GM12878 (cell line): ENCODE data around the gene ITGB5. TPM values are rescaled to one million over a fixed set of nuclear protein-coding genes. Genes with fewer than 3 reads are reported as not detected.

Source experiments
- ATAC-seq: fragments of 200-7000 bp; cut with Tn5 transposase; 3 replicates; pipeline ENCODE4 v1.9.1; 2020; ENCODE audit warnings: mild to moderate bottlenecking, moderate library complexity
- BruUV-seq: library from RNA; stranded (reverse); fragments of 400-500 nt; replicated peaks from 2 replicates; lab custom pipeline; 2021; lab: Mats Ljungman, UMichigan
- CTCF ChIA-PET: fragments of 300-600 bp; sonication (Branson Sonifier 250); formaldehyde crosslinking; extraction: SDS; loops from one replicate; lab custom pipeline; 2021; ENCODE audit warnings: inconsistent platforms; lab: Yijun Ruan, JAX
- POLR2A ChIA-PET: fragments of 350-600 bp; formaldehyde crosslinking; extraction: SDS; loops from one replicate; lab custom pipeline; 2021; ENCODE audit warnings: inconsistent platforms; lab: Charles Lee
- RAD21 ChIA-PET: fragments of 300-600 bp; sonication (Branson Sonifier 250); formaldehyde crosslinking; loops from one replicate; lab custom pipeline; 2023; ENCODE audit warnings: antibody characterized with exemption; ENCODE audit not compliant: unreplicated experiment; lab: Charles Lee
- SMC1A ChIA-PET: fragments of 300-600 bp; sonication (Branson Sonifier 250); formaldehyde crosslinking; loops from one replicate; lab custom pipeline; 2023; ENCODE audit not compliant: unreplicated experiment, uncharacterized antibody; lab: Charles Lee
- DNase-seq: peaks from one replicate; pipeline ENCODE4 v3.0.0-alpha.2; 2011; ENCODE audit warnings: low read depth, low spot score
- FAIRE-seq: peaks from 3 replicates; lab custom pipeline; 2011; peaks lifted over from hg19 to GRCh38; lab: Jason Lieb, UNC
- H2AFZ ChIP-seq: 2 replicates; pipeline ENCODE4 v1.6.0; 2011; ENCODE audit warnings: low read depth, low read length, control low read depth; ENCODE audit not compliant: control insufficient read depth
- H3K27ac ChIP-seq: 2 replicates; pipeline ENCODE4 v1.5.1; 2011; ENCODE audit warnings: control low read depth; ENCODE audit not compliant: control insufficient read depth, insufficient read depth
- H3K27me3 ChIP-seq, 2 experiments: replicated peaks in 1 of 2; 2 replicates each; pipeline versions ENCODE4 v1.6.0 to v1.6.1; 2011; ENCODE audit warnings: low read length in 1 of 2; ENCODE audit not compliant: control insufficient read depth in 2 of 2, insufficient read depth in 2 of 2
- H3K36me3 ChIP-seq, 2 experiments: 2 replicates each; pipeline ENCODE4 v1.5.1; 2011; ENCODE audit warnings: low read length in 1 of 2; ENCODE audit not compliant: control insufficient read depth in 2 of 2, insufficient read depth in 2 of 2
- H3K4me1 ChIP-seq: 2 replicates; pipeline ENCODE4 v1.6.1; 2011; ENCODE audit warnings: mild to moderate bottlenecking, low read length, moderate library complexity, mixed read lengths; ENCODE audit not compliant: control insufficient read depth, insufficient read depth
- H3K4me2 ChIP-seq: 2 replicates; pipeline ENCODE4 v1.6.0; 2011; ENCODE audit warnings: control low read depth; ENCODE audit not compliant: control insufficient read depth, insufficient read depth
- H3K4me3 ChIP-seq: fragments of 200-600 bp; sonication (generic); 2 replicates; pipeline ENCODE4 v1.5.1; 2016
- H3K79me2 ChIP-seq: 2 replicates; pipeline ENCODE4 v1.6.0; 2011; ENCODE audit warnings: low read length; ENCODE audit not compliant: control insufficient read depth, insufficient read depth
- H3K9ac ChIP-seq: 2 replicates; pipeline ENCODE4 v1.8.0; 2011; ENCODE audit warnings: low read length, control low read depth, mixed read lengths; ENCODE audit not compliant: control insufficient read depth, insufficient read depth
- H3K9me3 ChIP-seq: replicated peaks from 3 replicates; pipeline ENCODE4 v1.5.1; 2011; ENCODE audit warnings: mild to moderate bottlenecking, low read length; ENCODE audit not compliant: control insufficient read depth, insufficient read depth
- H4K20me1 ChIP-seq: 2 replicates; pipeline ENCODE4 v1.6.0; 2011; ENCODE audit not compliant: control insufficient read depth, insufficient read depth
- BHLHE40 ChIP-seq, 2 experiments: fragments of 450-650 bp in 1 of 2; IDR thresholded peaks; 2 replicates each; pipeline ENCODE4 v1.6.1; 2011 to 2017; ENCODE audit warnings: low read depth in 2 of 2, borderline replicate concordance in 1 of 2, improper control_type of control experiment in 1 of 2, low read length in 1 of 2, mild to moderate bottlenecking in 1 of 2
- IKZF1 ChIP-seq: fragments of 450-650 bp; conservative IDR thresholded peaks from 2 replicates; pipeline ENCODE4 v1.6.1; 2017; ENCODE audit warnings: antibody characterized with exemption, mild to moderate bottlenecking
- KAT2A ChIP-seq: conservative IDR thresholded peaks from 2 replicates; pipeline ENCODE4 v1.6.1; 2011; ENCODE audit warnings: low read depth, low read length; ENCODE audit not compliant: control insufficient read depth
- MEF2B ChIP-seq: fragments of 450-650 bp; IDR thresholded peaks from 2 replicates; pipeline ENCODE4 v1.6.1; 2018; ENCODE audit warnings: mild to moderate bottlenecking, moderate library complexity; ENCODE audit not compliant: partially characterized antibody, poor library complexity, severe bottlenecking
- RAD21 ChIP-seq: IDR thresholded peaks from 2 replicates; pipeline ENCODE4 v1.6.1; 2011; ENCODE audit warnings: mild to moderate bottlenecking, low read depth, low read length, moderate library complexity; ENCODE audit not compliant: insufficient read depth
- RAD51 ChIP-seq: fragments of 450-650 bp; IDR thresholded peaks from 2 replicates; pipeline ENCODE4 v1.6.1; 2016; ENCODE audit warnings: moderate library complexity, mild to moderate bottlenecking, inconsistent platforms
- SMC3 ChIP-seq: IDR thresholded peaks from 2 replicates; pipeline ENCODE4 v1.6.1; 2011; ENCODE audit warnings: low read length, improper control_type of control experiment, borderline replicate concordance
- SP1 ChIP-seq: IDR thresholded peaks from one replicate; pipeline ENCODE4 v1.6.1; 2011; ENCODE audit warnings: low read depth, low read length
- SUZ12 ChIP-seq: fragments of 200-600 bp; sonication (generic); IDR thresholded peaks from one replicate; pipeline ENCODE4 v1.6.1; 2018; ENCODE audit warnings: antibody characterized with exemption, mild to moderate bottlenecking; ENCODE audit not compliant: unreplicated experiment
- WGBS: methylation state at CpG from one replicate; pipeline ENCODE4 v1.1.6; 2016; ENCODE audit warnings: low lambda C conversion rate; ENCODE audit not compliant: insufficient replicate concordance, insufficient coverage; ENCODE audit errors: missing lambda C conversion rate; 5-methylcytosine and 5-hydroxymethylcytosine counted together
- in situ Hi-C: fragments of 300-500 bp; cut with MboI; formaldehyde crosslinking; loops from 9 replicates; pipeline ENCODE4 v1.14.3; 2018; ENCODE audit warnings: mixed read lengths
- intact Hi-C: fragments of 100-400 bp; cut with micrococcal nuclease; formaldehyde crosslinking; loops from one replicate; pipeline ENCODE4 v1.14.2; 2022; ENCODE audit not compliant: unreplicated experiment
- polyA plus RNA-seq, 11 experiments: library from polyadenylated mRNA; depleted of rRNA in 4 of 11; unstranded in 6 of 11; stranded (reverse) in 5 of 11; fragments of >200 nt; fragmentation: Nextera tagmentation in 4 of 11; fragmentation: Illumina TruSeq in 1 of 11; extraction: Ambion mirVana in 4 of 11; extraction: Trizol in 1 of 11; gene quantifications; 1 replicate in 1 of 11; 2 replicates in 10 of 11; pipeline versions ENCODE4 v1.2.1 to v1.2.3, GENCODE V29; 2011 to 2016; ENCODE audit warnings: inconsistent platforms in 2 of 11, missing spikeins in 2 of 11, low read depth in 1 of 11
- total RNA-seq, 4 experiments: library from RNA; depleted of rRNA in 3 of 4; stranded (reverse); fragments of >200 nt in 3 of 4; fragmentation: Illumina TruSeq in 1 of 4; extraction: Trizol in 1 of 4; gene quantifications; 2 replicates each; pipeline versions ENCODE4 v1.2.1 to v1.2.3, GENCODE V29; 2013 to 2021
- TF ChIP-seq, protein P1 (sequence below), 3 experiments: IDR thresholded peaks in 2 of 3; conservative IDR thresholded peaks in 1 of 3; 2 replicates each; pipeline ENCODE4 v1.5.1; 2011; ENCODE audit warnings: low read depth in 3 of 3, low read length in 3 of 3, mild to moderate bottlenecking in 3 of 3, control low read depth in 2 of 3, moderate library complexity in 2 of 3, inconsistent platforms in 1 of 3, mixed read lengths in 1 of 3; ENCODE audit not compliant: control insufficient read depth in 2 of 3, insufficient read depth in 1 of 3; ENCODE audit errors: extremely low read depth in 1 of 3
- TF ChIP-seq, protein P2 (sequence below): IDR thresholded peaks from 2 replicates; pipeline ENCODE4 v1.6.1; 2012; ENCODE audit warnings: mild to moderate bottlenecking, low read depth, low read length
- TF ChIP-seq, protein P3 (sequence below): IDR thresholded peaks from 2 replicates; pipeline ENCODE4 v1.6.1; 2011; ENCODE audit warnings: low read depth, low read length, improper control_type of control experiment, borderline replicate concordance
- TF ChIP-seq, protein P4 (sequence below): IDR thresholded peaks from 2 replicates; pipeline ENCODE4 v1.6.1; 2012; ENCODE audit warnings: low read depth, low read length, improper control_type of control experiment
- TF ChIP-seq, protein P5 (sequence below): IDR thresholded peaks from 2 replicates; pipeline ENCODE4 v1.6.1; 2011; ENCODE audit warnings: borderline replicate concordance, low read depth, mild to moderate bottlenecking, moderate library complexity, mixed read lengths, low read length; ENCODE audit not compliant: insufficient read depth; ENCODE audit errors: extremely low read length

The ITGB5 gene
- total and polyA plus RNA-seq, 10 of the 15 experiments (the other 5 are each of a cell fraction or from before 2014, with no cell fraction given) = 0.05 to 10.0 (median 0.83) TPM; not detected in 2

DNA sequence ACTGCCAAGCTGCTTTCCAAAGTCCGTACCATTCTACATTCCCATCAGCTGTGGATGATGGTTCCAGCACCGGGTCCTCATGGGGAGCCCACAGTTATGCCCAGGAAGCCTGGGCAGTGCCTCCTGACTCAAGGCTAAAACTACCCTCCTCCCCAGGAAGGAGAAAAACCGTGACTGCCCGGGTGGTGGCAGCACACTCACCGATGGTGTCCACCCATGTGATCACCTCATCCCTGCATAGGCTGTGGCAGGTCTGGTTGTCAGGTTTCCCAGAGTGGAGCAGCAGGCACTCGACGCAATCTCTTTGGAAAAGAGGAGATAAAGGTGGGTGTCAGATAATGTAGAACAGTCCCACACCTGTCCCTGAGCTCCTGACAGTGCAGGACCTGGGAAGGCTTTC, 118.4 kb downstream of the ITGB5 start:
- in situ Hi-C loops = no loop called here
- no TSS peak for BruUV-seq
- no peak overlapping the region for H3K27ac ChIP-seq
- SMC1A ChIA-PET = interaction anchor here (0.7 to 6.8 kb wide), 17 partner anchors 8 to 818 kb away, joined by 3 to 88 read pairs (median 5); no protein-coding TSS in a partner anchor
- ATAC-seq (peak; percentile 93), DNase-seq (no peak), FAIRE-seq (peak; percentile 71)
- WGBS = 21% methylated on average over 7 of the region's 7 CpGs
- peaks cover 27% of the 10 kb centered on the region for H3K4me1 ChIP-seq
- RAD21 ChIA-PET = interaction anchor here (1.0 to 5.3 kb wide), 12 partner anchors 7 to 135 kb away, joined by 3 to 54 read pairs (median 6); no protein-coding TSS in a partner anchor
- POLR2A ChIA-PET = no interaction called here
- no peaks in the 10 kb centered on the region for H4K20me1 ChIP-seq
- CTCF ChIA-PET = interaction anchor here (0.7 to 14.8 kb wide), 20 partner anchors 8 to 817 kb away, joined by 3 to 551 read pairs (median 4); no protein-coding TSS in a partner anchor
- H3K36me3 ChIP-seq = no peaks in the 10 kb centered on the region
- H2AFZ ChIP-seq = no peak overlapping the region
- no peak overlapping the region for H3K4me3 ChIP-seq
- no peaks in the 10 kb centered on the region for H3K9me3 ChIP-seq
- H3K27me3 ChIP-seq = no peaks in the 10 kb centered on the region; a peak in 2 of 4 replicates
- intact Hi-C loops = loop anchor here (1.0 kb wide), 1 partner anchor 132 kb away; no protein-coding TSS in a partner anchor
- H3K4me2 ChIP-seq = no peak overlapping the region
- no peak overlapping the region for H3K9ac ChIP-seq
- no peaks in the 10 kb centered on the region for H3K79me2 ChIP-seq
- TF ChIP-seq SP1 = no peak
- TF ChIP-seq, protein P1, sequence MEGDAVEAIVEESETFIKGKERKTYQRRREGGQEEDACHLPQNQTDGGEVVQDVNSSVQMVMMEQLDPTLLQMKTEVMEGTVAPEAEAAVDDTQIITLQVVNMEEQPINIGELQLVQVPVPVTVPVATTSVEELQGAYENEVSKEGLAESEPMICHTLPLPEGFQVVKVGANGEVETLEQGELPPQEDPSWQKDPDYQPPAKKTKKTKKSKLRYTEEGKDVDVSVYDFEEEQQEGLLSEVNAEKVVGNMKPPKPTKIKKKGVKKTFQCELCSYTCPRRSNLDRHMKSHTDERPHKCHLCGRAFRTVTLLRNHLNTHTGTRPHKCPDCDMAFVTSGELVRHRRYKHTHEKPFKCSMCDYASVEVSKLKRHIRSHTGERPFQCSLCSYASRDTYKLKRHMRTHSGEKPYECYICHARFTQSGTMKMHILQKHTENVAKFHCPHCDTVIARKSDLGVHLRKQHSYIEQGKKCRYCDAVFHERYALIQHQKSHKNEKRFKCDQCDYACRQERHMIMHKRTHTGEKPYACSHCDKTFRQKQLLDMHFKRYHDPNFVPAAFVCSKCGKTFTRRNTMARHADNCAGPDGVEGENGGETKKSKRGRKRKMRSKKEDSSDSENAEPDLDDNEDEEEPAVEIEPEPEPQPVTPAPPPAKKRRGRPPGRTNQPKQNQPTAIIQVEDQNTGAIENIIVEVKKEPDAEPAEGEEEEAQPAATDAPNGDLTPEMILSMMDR (IDR thresholded peaks at IDR 0.05 in 2 of 3, conservative IDR thresholded peaks at IDR 0.05 in 1 of 3; ENCODE audit: control insufficient read depth in 2 of 3, extremely low read depth in 1 of 3, insufficient read depth in 1 of 3, low read depth in 3 of 3, low read length in 3 of 3) = peak; percentile 63 to 71 (median 65)
- TF ChIP-seq, protein P2, sequence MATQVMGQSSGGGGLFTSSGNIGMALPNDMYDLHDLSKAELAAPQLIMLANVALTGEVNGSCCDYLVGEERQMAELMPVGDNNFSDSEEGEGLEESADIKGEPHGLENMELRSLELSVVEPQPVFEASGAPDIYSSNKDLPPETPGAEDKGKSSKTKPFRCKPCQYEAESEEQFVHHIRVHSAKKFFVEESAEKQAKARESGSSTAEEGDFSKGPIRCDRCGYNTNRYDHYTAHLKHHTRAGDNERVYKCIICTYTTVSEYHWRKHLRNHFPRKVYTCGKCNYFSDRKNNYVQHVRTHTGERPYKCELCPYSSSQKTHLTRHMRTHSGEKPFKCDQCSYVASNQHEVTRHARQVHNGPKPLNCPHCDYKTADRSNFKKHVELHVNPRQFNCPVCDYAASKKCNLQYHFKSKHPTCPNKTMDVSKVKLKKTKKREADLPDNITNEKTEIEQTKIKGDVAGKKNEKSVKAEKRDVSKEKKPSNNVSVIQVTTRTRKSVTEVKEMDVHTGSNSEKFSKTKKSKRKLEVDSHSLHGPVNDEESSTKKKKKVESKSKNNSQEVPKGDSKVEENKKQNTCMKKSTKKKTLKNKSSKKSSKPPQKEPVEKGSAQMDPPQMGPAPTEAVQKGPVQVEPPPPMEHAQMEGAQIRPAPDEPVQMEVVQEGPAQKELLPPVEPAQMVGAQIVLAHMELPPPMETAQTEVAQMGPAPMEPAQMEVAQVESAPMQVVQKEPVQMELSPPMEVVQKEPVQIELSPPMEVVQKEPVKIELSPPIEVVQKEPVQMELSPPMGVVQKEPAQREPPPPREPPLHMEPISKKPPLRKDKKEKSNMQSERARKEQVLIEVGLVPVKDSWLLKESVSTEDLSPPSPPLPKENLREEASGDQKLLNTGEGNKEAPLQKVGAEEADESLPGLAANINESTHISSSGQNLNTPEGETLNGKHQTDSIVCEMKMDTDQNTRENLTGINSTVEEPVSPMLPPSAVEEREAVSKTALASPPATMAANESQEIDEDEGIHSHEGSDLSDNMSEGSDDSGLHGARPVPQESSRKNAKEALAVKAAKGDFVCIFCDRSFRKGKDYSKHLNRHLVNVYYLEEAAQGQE = no peak
- TF ChIP-seq SUZ12 = no peak
- TF ChIP-seq, protein P3, sequence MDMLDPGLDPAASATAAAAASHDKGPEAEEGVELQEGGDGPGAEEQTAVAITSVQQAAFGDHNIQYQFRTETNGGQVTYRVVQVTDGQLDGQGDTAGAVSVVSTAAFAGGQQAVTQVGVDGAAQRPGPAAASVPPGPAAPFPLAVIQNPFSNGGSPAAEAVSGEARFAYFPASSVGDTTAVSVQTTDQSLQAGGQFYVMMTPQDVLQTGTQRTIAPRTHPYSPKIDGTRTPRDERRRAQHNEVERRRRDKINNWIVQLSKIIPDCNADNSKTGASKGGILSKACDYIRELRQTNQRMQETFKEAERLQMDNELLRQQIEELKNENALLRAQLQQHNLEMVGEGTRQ = peak; percentile 25; the same call in 1 of the 2 replicates
- TF ChIP-seq RAD51 = peak; percentile 65; the same call in 1 of the 2 replicates
- peak; percentile 67; the same call in 1 of the 2 replicates for TF ChIP-seq SMC3
- no peak for TF ChIP-seq KAT2A
- TF ChIP-seq, protein P4, sequence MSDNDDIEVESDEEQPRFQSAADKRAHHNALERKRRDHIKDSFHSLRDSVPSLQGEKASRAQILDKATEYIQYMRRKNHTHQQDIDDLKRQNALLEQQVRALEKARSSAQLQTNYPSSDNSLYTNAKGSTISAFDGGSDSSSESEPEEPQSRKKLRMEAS = no peak
- TF ChIP-seq, protein P5, sequence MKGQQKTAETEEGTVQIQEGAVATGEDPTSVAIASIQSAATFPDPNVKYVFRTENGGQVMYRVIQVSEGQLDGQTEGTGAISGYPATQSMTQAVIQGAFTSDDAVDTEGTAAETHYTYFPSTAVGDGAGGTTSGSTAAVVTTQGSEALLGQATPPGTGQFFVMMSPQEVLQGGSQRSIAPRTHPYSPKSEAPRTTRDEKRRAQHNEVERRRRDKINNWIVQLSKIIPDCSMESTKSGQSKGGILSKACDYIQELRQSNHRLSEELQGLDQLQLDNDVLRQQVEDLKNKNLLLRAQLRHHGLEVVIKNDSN = peak; percentile 65
- peak; percentile 15; the same call in 1 of the 2 replicates for TF ChIP-seq IKZF1
- no peak for TF ChIP-seq MEF2B
- peak; percentile 53 for TF ChIP-seq RAD21
- peak in 1 of 2 experiments; percentile 23; a peak in 1 of 4 replicates for TF ChIP-seq BHLHE40 (IDR thresholded peaks at IDR 0.05; ENCODE audit: borderline replicate concordance in 1 of 2, low read depth in 2 of 2, low read length in 1 of 2)
